GM19438 (cell line): ENCODE measurements around the gene CACNG4.

ENCODE experiments used
- ATAC-seq: cut with Tn5 transposase; IDR thresholded peaks from one replicate; pipeline ENCODE4 v1.9.1; 2021; ENCODE audit warnings: low read depth; ENCODE audit not compliant: unreplicated experiment

The CACNG4 gene

DNA sequence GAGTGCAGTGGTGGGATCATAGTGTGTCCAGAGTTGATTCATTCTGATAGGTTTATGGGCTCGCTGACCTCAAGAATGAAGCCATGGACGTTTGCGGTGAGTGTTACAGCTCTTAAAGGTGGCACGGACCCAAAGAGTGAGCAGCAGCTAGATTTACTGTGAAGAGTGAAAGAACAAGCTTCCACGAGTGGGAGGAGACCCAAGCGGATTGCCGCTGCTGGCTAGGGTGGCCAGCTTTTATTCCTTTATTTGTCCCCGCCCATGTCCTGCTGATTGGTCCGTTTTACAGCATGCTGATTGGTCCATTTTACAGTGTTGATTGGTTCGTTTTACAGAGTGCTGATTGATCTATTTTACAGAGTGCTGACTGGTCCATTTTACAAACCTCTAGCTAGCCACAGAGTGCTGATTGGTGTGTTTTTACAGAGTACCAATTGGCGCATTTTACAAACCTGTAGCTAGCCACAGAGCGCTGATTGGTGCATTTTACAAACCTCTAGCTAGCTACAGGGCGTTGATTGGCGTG, 17.5 kb downstream of the CACNG4 start:
- ATAC-seq: no peak

DNA sequence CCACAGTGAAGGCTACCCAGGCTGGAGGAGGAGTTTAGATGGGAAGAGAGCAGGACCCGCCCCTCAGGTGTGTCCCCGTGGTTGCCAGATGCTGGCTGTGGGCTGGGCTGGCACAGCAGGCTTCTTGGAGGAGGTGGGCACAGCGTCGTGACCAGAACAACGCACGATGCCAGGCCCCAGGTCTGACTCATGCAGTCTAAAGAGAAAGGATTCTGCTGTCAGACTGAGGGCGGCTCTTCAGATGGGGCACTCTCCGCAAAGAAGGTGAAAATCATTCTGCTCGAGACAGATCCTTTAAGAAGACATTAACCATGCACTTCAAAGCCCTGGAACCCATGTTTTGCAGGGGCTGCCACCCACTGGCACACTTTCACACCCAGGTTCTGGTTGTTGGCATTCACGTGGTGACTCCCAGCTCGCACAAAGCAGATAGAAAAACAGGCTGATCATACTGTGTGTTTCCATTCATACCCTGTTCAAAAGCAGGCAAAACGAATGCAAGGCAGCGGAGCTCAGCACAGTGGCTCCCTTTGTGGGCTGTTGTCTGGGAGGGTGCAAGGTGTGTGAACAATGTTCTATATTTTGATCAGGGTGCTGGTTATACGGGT, 19.0 kb downstream of the CACNG4 start:
- no peak for ATAC-seq

DNA sequence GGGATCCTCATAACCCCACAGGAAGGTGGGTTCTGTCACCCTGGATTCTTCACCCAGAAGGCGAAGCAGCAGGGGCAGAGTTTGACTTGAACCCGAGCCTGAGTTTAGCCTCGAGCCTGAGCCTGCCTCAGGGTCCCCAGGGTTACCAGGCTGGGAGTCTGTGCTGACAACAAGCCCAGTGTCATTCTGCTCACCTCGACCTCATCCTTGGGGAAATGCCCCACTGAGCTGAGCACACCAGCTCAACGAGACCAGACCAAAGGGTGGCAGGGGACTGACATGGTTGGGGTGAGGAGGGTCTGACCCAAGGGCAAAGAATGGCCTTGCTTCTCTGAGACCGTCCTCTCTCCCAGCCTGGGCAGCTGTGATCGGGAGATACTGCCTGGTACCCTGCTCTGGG, 20.2 kb downstream of the CACNG4 start:
- no peak for ATAC-seq

DNA sequence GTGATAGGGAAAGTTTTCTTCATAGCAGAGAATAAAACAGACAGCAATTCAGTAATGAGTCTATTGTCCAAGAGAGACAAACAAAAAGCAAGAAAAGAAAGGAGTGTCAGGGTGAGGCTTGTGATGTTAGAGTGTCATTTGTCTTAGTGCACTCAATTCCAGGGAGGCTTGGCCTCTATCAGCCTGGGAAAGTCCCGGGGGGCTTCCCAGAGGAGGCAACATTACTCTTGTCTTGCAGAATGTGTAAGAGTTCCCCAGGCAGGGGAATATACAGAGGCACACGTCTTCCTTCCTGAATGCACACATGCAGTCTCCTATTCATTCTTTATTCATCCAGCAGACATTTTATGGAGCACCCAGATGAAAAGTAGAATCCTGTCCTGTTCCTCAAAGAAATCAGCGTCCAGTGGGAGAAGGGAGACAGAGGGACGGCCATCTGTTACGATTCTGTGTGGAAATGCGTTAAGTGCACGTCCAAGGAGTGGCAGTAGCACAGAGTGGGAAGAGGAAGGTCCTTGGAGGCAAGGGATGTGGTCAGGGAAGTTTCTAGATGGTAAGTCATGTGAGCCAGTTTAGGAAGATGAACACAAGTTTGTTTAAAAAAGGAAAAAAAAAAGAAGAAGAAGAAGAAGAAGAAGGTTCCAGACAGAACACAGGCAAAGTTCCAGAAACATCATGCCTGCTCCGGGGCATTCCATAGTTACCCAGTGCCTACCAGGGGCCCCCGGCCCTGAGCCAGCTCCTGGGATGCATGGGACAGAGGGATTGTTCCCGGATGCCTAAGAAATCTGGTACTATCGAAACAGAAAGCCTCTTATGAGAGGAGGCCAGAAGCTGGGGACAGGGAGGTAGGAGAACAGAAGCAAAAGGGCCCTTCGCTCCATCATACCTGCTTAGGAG, 21.1 kb downstream of the CACNG4 start:
- ATAC-seq: no peak

DNA sequence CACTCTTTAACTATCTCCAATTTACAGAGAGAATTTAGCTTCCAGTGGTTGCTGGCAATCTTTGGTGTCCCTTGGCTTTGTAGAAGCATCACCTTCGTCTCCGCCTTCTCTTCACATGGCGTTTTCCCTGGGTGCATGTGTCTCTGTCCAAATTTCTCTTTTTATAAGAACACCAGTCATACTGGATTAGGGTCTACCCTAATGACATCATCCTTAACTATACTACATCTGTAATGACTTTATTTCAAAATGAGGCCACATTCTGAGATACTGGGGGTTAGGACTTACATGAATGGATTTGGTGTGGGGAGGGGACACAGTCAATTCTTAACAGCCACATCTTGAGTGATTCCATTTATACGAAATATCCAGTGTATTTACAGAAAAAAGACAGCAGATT, 22.2 kb downstream of the CACNG4 start:
- no peak for ATAC-seq

DNA sequence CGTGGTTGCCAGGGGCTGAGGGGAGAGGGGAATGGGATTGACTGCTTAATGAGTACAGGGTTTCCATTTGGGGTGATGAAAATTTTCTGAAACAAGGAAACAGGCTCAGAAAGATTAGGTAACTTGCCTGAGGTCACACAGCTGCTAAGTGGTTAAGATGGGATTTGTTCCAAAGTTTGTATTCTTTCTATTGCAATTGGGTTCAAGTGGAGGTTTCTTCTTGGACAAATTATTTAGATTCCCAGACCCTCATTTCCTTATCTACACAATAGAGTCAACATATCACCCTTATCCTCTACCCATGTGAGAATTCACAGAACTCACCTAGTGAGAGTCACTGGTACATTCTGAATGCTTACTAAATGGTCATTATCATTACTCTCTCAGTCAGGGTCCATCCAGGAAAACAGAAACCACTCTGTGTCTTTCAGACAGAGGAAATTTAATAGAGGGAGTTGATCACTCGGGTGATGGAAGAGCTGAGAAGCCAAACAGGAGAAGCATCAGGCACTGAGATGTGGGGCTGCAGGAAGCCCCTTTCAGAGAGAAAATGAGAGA, 22.6 kb downstream of the CACNG4 start:
- ATAC-seq: no peak

DNA sequence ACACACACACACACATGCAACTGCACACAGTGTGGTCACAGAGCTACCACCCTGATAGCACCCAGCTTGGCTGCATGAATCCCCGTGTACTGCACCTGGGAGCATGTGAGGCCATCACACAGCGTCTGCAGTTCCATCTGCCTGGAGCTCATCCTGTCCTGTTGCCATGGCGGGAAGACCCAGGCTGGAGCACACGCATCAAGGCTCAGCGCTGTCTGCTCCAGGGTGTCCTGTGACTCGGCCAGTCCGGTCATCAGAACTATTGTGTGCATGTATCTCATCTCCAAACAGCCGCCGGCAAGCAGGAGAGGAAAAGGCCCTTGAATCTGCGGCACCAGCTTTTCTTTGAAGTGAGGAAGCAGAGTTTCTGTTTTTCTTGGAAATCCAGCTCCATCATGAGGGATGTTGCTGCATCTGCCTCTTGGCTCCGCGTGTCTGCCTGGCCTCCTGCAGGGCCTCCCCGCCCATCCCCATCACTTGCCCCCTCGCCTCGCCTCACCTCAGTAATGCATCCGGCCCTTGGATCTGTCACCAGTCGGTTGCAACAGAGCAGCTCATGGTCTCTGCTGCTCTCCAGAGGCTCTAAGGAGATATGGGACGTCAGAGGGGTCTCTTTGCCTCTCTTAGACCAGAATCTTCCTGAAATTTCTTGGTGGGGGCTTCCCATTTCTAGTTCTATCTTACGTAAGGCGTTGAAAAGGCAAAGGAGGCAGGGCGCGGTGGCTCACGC, 23.7 kb downstream of the CACNG4 start:
- no peak for ATAC-seq

DNA sequence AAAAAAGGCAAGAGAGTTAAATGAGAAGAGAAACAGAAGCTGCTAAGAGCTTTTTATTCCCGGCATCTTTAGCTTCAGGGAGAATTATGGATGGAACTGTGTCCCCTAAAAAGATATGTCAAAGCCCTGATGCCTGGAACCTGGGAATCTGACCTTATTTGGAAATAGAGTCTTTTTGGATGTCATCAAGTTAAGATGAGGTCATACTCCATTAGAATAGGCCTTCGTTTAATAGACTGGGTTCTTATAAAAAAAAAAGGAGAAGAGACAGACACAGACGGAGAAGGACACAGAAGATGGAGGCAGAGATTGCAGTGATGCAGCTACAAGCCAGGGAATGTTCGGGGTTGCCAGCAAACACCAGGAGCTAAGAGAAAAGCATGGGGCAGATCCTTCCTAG, 24.6 kb downstream of the CACNG4 start:
- ATAC-seq: no peak

DNA sequence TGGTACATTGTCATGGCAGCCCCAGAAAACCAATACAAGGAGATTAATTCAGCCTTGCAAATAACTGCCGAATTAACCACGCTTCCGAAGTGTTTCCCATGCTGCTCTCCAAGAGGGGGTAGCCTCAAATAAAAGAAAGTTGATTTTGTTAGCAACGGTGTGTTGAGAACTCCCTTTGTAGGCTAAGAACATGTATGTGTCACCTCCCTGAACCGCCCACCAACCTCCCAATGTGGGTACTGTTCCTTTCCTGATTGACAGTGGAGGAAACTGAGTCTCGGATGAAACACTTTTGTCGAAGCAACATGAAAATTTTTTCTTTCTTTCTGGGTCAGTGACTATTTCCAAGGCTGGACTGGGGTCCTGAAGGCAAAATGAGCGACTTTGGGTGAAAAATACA, 25.1 kb downstream of the CACNG4 start:
- ATAC-seq: no peak

DNA sequence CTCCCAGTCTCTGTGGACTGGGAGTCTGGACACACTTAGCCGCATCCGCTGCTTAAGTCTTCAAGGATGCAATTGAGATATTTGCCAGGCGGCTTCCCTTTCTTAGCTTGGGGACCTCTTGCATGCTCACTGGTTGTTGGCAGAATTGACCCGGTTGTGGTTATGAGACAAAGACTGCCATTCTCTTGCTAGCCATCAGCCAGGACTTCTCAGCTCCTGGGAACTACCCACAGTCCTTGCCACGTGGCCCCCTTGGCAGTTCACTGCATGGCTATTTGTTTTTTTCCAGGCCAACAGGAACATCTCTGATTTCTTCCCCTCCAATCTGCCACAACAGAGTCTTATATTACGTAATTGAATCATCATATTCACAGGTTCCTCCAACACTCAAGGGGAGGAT, 25.5 kb downstream of the CACNG4 start:
- ATAC-seq: no peak

DNA sequence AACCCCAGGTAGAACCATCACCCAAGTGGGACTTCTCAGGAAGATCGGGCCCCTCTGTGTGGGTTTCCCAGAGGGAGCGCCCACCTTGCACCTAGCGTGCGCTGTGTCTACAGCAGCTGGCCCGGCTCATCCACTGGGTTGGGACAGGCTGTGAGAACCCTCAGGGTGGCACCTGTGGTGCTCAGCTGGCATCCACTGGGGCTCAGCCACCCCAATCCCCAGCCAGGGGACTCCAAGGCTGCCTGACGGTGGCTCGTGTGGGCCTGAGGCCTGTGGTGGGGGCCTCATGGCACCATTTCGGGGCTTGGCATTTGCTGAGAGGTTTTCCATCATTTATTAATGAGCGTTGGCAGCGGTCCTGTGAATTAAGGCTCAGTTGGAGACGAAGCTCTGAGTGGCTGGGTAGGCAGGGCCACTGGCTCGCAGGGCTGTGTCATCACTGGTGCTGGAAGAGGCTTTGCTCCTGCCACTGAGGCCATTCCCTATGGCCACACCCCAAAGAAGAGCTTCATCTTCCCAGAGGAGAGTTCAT, 28.5 kb downstream of the CACNG4 start:
- ATAC-seq: no peak

DNA sequence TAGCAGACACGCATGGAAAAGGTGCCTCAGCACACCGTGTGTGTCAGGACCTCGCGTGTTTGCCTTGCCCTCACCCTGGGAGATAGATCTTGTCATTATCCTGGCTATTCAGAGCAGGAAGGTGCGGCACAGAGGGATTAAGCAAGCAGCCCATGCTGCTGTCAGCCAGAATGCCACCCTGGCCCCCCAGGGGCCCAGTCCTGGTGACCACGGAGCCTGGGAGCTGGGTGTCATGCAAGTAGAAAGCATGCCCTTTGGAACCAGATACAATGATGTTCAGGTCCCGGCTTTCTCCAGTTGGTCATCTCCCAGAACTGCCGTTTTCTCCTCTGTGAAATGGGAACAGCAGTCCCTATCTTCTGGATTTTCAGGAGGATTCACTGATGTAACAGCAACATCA, 29.9 kb downstream of the CACNG4 start:
- no peak for ATAC-seq

DNA sequence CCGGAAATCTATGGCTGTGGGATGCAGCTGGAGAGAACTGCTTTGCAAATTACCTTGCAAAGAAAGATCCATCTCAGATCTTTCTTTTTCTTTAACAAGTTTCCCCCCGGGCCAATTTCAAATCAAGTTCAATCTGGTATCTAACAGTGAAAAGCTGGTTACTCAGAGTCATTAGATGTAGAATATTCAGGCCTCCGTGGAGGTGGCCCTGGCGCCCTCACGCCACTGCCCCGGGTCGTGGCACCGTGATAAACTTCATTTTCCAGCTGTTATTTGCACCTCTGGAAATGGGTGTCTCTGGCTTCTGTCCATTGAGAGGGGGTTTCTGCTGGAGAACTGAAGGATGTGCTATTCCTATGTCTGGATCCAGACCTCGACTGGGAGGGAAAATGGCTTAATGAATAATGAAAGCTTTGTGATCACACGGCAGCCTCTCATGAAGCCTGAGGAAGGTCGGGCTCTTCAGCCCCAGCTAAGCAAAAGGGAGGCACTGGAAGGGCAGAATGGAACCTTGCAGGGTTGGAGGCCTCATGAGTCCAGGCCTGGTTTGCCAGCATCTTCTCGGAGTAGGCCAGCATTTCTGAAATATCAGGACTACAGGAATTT, 30.5 kb downstream of the CACNG4 start:
- ATAC-seq: no peak

DNA sequence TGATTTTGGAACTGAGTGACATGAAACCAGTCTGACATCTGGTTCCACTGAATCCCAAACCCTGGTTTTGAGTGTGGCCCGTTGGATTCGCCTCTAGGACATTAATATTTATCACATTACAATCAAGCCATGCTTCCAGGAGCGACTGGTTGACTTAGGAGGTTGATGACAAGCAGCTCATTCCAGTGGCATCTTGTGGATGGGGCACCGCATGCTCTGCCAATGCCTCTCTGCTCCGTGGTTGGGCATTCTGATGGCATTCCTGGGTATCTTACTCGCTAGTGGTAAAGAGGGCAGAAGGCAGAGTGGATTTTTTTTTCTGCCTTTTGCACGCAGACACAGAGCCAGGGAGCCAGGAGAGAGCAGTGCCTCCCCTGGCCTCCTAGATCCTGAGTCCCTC, 31.4 kb downstream of the CACNG4 start:
- no peak for ATAC-seq

DNA sequence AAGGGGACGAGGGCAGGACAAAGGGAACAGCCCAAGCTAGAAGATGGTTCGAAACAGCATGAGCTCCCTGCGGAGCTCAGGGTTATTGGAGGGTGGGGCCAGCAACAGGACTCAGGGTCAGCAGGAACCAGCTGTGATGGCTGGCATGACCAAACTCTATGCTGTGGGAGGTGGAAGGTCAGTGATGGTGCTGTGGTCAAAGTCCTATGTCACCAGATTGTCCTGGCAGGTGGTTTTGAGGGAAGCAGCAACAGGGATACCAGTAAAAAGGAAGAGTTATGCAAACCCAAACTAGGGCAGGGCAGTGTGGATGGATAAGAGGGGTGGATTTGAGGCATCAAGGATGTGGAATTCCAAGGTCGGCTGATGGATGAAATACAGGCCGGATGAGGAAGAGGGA, 32.4 kb downstream of the CACNG4 start:
- ATAC-seq: no peak

DNA sequence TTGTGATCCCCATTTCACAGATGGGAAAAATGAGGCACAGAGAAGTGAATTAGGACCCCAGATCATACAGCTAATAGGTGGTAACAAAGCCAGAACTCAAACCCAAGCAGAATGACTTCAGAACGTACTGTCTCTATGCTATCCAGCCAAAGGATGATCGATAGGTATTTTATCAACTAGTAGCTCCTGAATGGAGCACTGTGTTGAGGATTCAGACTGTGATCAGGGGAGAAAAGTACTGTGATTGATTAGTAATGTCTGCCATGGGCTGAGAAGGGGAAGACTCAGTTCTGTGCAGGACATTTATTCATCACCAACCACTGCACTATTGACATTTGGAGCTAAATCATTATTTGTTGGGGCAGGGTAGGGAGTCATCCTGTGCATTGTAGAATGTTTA, 38.7 kb downstream of the CACNG4 start:
- ATAC-seq: no peak

DNA sequence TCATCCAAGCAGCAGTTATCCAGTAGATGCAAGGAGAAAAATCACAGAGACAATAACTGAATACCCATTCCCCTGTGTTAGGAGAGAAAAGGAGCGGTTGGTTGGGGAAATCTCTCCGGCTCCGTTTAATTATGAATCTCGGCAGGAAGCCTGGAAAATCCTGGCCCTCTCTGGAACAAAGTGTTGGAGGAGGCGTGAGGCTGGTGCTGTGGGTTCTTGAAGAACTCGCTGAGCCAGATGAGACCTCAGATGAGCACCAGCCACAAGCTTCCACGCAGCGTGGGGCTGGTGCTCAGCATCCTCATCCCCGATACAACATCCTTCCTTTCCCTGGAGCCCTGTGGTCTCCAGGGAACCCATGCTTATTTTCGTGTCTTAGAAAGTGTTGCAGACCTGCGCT, 39.7 kb downstream of the CACNG4 start:
- no peak for ATAC-seq

DNA sequence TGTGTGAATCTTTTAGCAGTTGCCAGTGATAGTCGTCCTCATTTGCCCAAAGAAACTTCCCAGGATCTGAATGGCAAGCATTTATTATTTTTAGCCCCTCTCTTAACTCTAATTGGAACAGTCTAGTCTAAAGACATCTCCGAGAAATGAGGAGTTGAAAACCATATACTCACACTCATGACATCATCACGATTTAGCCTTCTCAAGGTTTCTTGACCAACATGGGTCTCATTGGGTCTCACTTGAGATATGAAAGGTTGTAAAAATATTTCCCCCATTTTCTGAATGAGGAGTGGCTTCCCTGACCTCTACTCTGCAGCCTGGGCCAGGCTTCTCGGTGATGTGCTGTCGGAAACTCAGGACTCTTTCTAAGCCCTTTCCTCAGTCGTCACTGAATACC, 42.8 kb downstream of the CACNG4 start:
- ATAC-seq: no peak

DNA sequence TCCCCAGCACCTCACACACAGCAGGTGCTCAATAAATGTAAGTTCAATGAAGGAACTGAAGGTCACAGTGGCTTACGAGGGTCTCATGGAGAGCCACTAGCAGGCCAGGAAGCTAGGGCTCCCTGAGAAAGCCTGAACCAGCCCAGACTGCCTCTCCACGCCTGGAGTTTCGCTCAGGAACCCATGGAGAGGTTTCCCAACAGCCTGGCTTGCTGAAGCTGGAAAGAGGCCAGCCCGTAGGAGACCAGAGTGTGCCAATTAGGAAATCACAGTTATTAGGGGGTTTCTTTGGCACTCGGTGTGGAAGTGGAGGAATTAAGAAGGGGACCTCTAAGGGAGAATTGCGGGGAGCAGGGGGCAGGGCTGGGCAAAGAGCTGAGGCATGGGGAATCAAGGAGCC, 43.6 kb downstream of the CACNG4 start:
- ATAC-seq: no peak

DNA sequence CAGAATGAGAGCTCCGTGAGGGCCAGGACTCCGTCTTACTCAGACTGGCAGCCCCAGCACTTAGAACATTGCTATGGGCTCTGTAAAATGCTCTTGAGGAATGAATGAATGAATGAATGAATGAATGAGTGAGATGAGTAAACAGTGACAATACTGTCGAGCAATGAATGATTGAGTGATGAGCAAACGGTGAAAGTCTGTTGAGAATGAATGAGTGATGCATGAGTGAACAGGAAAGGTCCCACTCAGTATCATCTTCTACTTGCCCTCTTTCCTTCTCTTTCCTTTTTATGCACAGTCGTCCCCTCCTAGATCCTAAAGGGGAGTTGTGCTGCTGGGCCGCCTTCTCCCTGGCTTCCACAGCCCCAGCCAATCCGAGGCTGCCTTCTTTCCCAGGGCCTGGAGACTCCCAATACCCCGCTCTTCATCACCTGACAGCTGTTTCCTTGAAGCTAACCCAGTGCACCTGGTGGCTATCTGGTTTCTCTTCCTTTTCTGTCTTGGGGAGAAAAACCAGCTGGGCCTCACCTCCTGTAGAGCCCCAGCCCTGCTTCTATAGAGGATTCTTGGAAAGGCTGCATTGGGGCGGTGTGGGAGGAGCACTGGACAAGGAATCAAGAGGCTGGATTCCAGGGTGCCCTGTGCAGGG, 47.1 kb downstream of the CACNG4 start:
- no peak for ATAC-seq
